HFFc6 (cell line): Measurements from ENCODE around the gene CAB39L. TPM values are rescaled to one million over a fixed set of nuclear protein-coding genes. Genes with fewer than 3 reads are reported as not detected.

ENCODE experiments used
- DNase-seq: peaks from one replicate; pipeline ENCODE4 v3.0.0-alpha.2; 2018
- H3K27ac Mint-ChIP-seq: 2 replicates; pipeline ENCODE4 v1.8.0; 2020; ENCODE audit warnings: mild to moderate bottlenecking, mixed read lengths
- H3K27me3 Mint-ChIP-seq: 2 replicates; pipeline ENCODE4 v1.8.0; 2021; ENCODE audit warnings: mild to moderate bottlenecking, moderate library complexity, mixed read lengths; ENCODE audit not compliant: insufficient read depth
- H3K36me3 Mint-ChIP-seq: 2 replicates; pipeline ENCODE4 v1.8.0; 2021; ENCODE audit warnings: low read depth, mixed read lengths
- H3K4me1 Mint-ChIP-seq: 2 replicates; pipeline ENCODE4 v1.8.0; 2020; ENCODE audit warnings: low read depth, mixed read lengths
- H3K4me3 Mint-ChIP-seq: 2 replicates; pipeline ENCODE4 v1.8.0; 2020; ENCODE audit warnings: mild to moderate bottlenecking, moderate library complexity, mixed read lengths
- H3K9me3 Mint-ChIP-seq: 2 replicates; pipeline ENCODE4 v1.8.0; 2020; ENCODE audit warnings: mild to moderate bottlenecking, mixed read lengths
- CTCF ChIP-seq: fragments of 200-600 bp; sonication (generic); IDR thresholded peaks from 2 replicates; pipeline ENCODE4 v1.5.0; 2021; ENCODE audit warnings: antibody characterized with exemption, mild to moderate bottlenecking
- total RNA-seq, 6 experiments: library from RNA; stranded (reverse); fragmentation: NEBNext Ultra II Directional; extraction: Animal tissue kit (Norgen Biotek cat#: 25700); gene quantifications; 2 replicates in 1 of 6; 3 replicates in 5 of 6; pipeline ENCODE4 v1.2.3, GENCODE V29; 2021

Gene CAB39L
- total RNA-seq, 6 experiments from 2014 or later = 3.7 to 6.9 (median 5.9) TPM

DNA sequence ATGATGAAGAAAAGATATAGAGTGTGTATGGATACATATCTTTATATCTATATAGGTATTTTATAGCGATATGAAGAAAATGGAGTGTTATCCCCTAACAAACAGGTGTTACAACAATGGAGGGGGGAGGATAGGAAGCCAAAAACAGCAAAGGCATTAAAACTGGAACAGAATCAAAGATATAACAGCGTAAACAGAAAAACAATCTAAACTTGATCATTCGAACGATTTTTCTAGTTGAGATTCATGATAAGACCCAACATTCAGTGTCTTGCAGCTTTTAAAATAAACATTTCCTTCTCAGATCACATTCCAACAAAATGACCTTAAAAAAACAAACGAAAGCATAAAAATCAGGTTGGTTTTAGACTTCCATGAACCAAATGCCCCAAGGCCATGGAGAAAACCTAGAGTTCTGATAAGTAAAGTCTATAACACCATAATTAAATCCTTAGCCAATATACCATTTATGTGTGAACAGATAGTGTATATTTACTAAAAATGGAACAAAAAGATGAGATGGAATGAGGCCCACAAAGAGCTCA is 55.7 kb downstream of the CAB39L start:
- no peak for TF ChIP-seq CTCF
- H3K9me3 Mint-ChIP-seq = no peaks in the 10 kb centered on the region
- no peak overlapping the region for H3K4me3 Mint-ChIP-seq
- no peak for DNase-seq
- H3K36me3 Mint-ChIP-seq = peaks cover 15% of the 10 kb centered on the region
- no peak overlapping the region for H3K27ac Mint-ChIP-seq
- H3K27me3 Mint-ChIP-seq = peaks cover 3% of the 10 kb centered on the region; the same call in 1 of the 2 replicates
- peaks cover 13% of the 10 kb centered on the region for H3K4me1 Mint-ChIP-seq

- Mint-ChIP-seq H3K36me3 (peaks cover 15% of the 10 kb centered on the region), H3K27ac (no peak overlapping the region), H3K4me3 (no peak overlapping the region), H3K4me1 (peaks cover 13% of the 10 kb centered on the region), H3K27me3 (peaks cover 3% of the 10 kb centered on the region; the same call in 1 of the 2 replicates), H3K9me3 (no peaks in the 10 kb centered on the region)
- TF ChIP-seq CTCF = no peak
- no peak for DNase-seq
Observed at GRCh38 chr13:49386664-49387063, 57.2 kb downstream of the CAB39L start.

- peaks cover 11% of the 10 kb centered on the region for H3K27me3 Mint-ChIP-seq
- no peak for TF ChIP-seq CTCF
- H3K36me3 Mint-ChIP-seq = no peaks in the 10 kb centered on the region
Observed at GRCh38 chr13:49376121-49376520, 67.7 kb downstream of the CAB39L start.

GRCh38 chr13:49374585-49375290 is 69.1 kb downstream of the CAB39L start:
- Mint-ChIP-seq H3K27ac (peak overlapping the region; percentile 24), H3K9me3 (no peaks in the 10 kb centered on the region; the same call in 1 of the 2 replicates), H3K36me3 (no peaks in the 10 kb centered on the region), H3K4me3 (peak overlapping the region; percentile 33; the same call in 1 of the 2 replicates), H3K27me3 (peaks cover 14% of the 10 kb centered on the region), H3K4me1 (peaks cover 27% of the 10 kb centered on the region)
- TF ChIP-seq CTCF = no peak
- DNase-seq = peak; percentile 78

More at GRCh38 chr13:49376121-49376520, 67.7 kb downstream of the CAB39L start:
- no peak for DNase-seq
- no peak overlapping the region for H3K4me3 Mint-ChIP-seq
- peaks cover 27% of the 10 kb centered on the region for H3K4me1 Mint-ChIP-seq
- H3K27ac Mint-ChIP-seq = no peak overlapping the region
- no peaks in the 10 kb centered on the region; the same call in 1 of the 2 replicates for H3K9me3 Mint-ChIP-seq

GRCh38 chr13:49373716-49374115 is 70.1 kb downstream of the CAB39L start:
- H3K36me3 Mint-ChIP-seq = no peaks in the 10 kb centered on the region
- H3K27me3 Mint-ChIP-seq = peaks cover 14% of the 10 kb centered on the region
- H3K4me3 Mint-ChIP-seq = peak overlapping the region; percentile 21; the same call in 1 of the 2 replicates
- no peak for TF ChIP-seq CTCF
- no peak overlapping the region for H3K27ac Mint-ChIP-seq
- H3K4me1 Mint-ChIP-seq = peaks cover 27% of the 10 kb centered on the region
- DNase-seq = no peak
- H3K9me3 Mint-ChIP-seq = no peaks in the 10 kb centered on the region; the same call in 1 of the 2 replicates
